HG03575 (cell line): ENCODE results near the gene KIAA0040.

Experiments used
- ATAC-seq: cut with Tn5 transposase; IDR thresholded peaks from one replicate; pipeline ENCODE4 v1.9.1; 2021; ENCODE audit not compliant: unreplicated experiment, insufficient number of reproducible peaks, low FRiP score; ENCODE audit errors: extremely low read depth

The KIAA0040 gene

DNA sequence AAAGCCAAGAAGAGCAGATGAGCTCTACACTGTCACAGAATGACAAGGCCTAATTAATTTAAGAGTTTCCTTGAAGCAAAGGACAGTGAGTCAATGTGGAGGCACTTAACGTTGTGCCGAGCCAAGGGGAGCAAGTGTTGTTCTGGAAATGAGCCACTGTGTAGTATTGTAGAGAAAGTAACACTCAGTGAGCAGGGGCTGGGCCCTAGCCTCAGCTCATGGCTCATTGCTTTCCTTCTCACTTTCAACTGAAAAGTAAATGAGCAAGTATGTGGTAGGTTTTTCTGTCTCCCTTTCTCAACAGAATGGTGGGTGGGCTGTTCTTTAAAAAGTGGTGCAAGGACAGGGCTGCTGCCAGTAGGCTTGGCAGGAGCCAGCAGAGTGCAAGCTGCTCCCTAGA lies 11.8 kb upstream of the KIAA0040 start:
- ATAC-seq, result peak; percentile 58

- ATAC-seq, result no peak
These were observed 11.0 kb upstream of the KIAA0040 start for GRCh38 chr1:175203570-175204068.

GRCh38 chr1:175200678-175201521 lies 8.3 kb upstream of the KIAA0040 start:
- ATAC-seq, result no peak

- ATAC-seq, result no peak
These were observed 5.8 kb upstream of the KIAA0040 start for GRCh38 chr1:175198332-175198731.

DNA sequence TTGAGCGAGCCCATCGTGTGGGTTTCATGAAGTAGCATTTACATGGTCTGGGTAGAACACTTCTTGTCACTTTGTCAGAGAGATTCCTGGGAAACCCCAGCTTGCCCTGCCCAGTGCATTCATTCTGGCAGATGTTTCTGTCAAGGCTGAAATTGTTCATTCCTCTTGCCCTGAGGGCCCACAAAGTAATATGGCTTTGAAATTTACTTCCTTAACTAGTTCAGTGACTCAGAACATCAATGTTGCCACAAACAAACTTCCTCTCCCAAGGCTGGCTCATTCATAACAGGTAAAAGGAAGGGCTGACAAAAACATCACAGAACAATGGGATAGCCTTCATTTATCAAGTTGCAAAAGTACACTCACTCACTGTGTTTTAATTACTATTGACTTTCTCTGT lies 5.0 kb upstream of the KIAA0040 start:
- ATAC-seq, result no peak

GRCh38 chr1:175195798-175196197 lies 3.2 kb upstream of the KIAA0040 start:
- no peak for ATAC-seq

GRCh38 chr1:175195281-175195680 lies 2.7 kb upstream of the KIAA0040 start:
- no peak for ATAC-seq

DNA sequence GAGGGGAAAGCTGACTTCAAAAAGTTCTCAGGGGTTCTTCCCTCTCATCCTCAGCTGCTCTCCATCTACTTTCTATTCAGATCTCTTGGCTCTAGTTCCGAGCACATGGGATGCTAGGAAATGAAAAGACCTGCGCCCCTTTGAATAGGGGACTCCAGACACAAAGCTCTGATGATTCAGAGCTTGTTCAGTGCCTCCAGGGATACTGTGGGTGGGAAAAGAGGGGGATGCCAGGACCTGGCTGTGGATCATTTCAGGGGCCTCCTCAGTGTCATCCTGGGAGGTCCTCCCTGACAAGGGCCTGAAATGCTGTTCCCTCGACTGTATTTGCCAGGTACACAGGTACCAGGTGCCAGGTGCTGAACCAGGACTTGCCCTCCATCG lies 943 bp upstream of the KIAA0040 start:
- ATAC-seq, result no peak

GRCh38 chr1:175192111-175192629 lies 406 bp downstream of the KIAA0040 start:
- ATAC-seq, result no peak

DNA sequence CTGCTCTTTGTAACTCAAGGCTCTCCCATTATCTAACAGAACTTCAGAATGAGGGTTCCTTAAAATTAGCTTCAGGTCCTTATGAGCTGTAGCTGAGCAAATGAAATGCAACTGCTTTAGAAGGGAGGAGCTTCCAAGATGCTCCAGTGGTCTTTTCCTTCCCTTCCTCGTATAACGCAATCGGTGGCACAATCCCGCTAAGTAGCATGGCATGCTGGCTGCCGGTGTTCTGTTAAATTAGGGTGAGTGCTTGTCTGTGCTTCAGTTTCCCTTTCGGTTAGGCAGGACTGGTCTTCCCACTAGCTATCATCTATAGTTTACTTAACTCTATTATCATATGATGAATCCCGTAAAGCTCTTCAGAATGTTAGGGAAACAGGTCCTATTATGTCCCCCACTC lies 917 bp downstream of the KIAA0040 start:
- no peak for ATAC-seq

GRCh38 chr1:175188936-175189335 lies 3.6 kb downstream of the KIAA0040 start:
- ATAC-seq, result peak; percentile 43

- ATAC-seq, result no peak
These were observed 6.0 kb downstream of the KIAA0040 start for GRCh38 chr1:175186433-175187160.

DNA sequence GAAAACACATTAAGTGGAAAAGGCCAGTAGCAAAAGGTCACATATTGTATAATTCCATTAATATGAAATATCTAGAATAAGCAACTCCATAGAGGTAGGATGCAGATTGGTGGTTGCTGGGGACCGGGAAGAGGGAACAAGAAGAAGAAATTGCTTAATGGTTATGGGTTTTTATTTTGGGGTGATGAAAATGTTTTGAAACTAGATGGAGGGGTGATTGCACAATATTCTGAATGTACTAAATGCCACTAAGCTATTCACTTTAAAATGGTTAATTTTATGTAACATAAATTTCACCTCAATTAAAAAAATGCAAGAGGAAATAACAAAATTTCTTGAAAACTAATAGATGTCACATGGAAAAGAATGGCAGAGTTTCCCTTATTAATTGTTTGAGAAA lies 6.7 kb downstream of the KIAA0040 start:
- ATAC-seq, result no peak

DNA sequence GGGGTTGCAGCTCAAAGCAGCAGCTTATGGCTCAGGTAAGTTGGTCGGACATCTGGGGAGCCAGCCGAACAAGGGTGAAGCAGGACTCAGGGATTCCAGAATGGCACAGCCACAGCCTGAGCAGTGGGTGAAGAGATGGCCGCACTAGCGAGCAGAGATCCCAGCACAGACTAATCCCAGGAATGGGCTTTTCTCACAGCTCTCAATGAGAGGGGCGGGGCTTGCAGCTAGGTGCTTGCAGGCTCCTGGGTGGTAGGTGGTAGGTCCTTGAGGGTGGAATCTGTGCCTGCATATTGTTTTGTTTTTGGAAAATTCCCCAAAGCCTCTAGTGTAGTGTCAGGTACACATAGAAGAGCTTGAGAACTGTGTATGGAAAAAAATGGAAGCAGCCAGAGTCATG lies 9.0 kb downstream of the KIAA0040 start:
- ATAC-seq, result no peak

GRCh38 chr1:175182201-175182746 lies 10.3 kb downstream of the KIAA0040 start:
- ATAC-seq, result no peak

- ATAC-seq, result no peak
These were observed 12.6 kb downstream of the KIAA0040 start for GRCh38 chr1:175179837-175180590.

- ATAC-seq, result no peak
These were observed 14.1 kb downstream of the KIAA0040 start for GRCh38 chr1:175178456-175178855.

GRCh38 chr1:175178056-175178455 lies 14.5 kb downstream of the KIAA0040 start:
- ATAC-seq, result no peak

DNA sequence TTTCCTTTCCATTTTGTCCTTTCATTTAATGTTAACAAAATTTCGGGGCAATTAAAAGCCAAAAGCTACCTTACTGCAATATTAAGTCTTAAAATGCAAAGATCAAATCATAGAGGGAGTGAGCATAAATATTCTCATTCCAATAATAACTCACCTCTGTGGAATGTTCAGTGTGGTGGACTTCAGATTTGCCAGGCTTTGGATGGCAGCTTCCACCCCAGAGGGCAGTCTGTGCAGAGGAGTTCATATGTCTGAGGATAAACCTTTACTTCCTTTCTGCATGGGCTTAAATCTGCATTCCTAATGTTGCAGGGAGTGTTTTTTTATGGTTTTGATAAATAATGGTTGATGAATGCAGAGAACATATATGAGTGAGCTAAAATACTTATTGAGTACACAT lies 16.3 kb downstream of the KIAA0040 start:
- no peak for ATAC-seq
